Neural cell (in vitro differentiated cells): Measurements from ENCODE around the gene EVA1B. TPM values are rescaled to one million over a fixed set of nuclear protein-coding genes. Genes with fewer than 3 reads are reported as not detected.

Source experiments
- H2AFZ ChIP-seq: fragments of 200-600, 300-800 bp; sonication (generic), shearing (Covaris generic); 2 replicates; pipeline ENCODE4 v1.6.0; 2014; ENCODE audit warnings: low read depth, mild to moderate bottlenecking, antibody characterized with exemption, low read length, moderate library complexity
- H3F3A ChIP-seq: fragments of 200-600 bp; shearing (Covaris generic); 2 replicates; pipeline ENCODE4 v1.6.1; 2016; ENCODE audit warnings: mild to moderate bottlenecking, moderate library complexity, mixed read lengths, antibody characterized with exemption, low read length; ENCODE audit not compliant: insufficient read depth, poor library complexity, severe bottlenecking
- H3K27ac ChIP-seq: fragments of 200-600, 300-800 bp; sonication (generic), shearing (Covaris generic); 2 replicates; pipeline ENCODE4 v1.5.1; 2014; ENCODE audit warnings: mild to moderate bottlenecking, low read length, moderate library complexity
- H3K27me3 ChIP-seq: fragments of 300-800, 200-600 bp; sonication (generic), shearing (Covaris generic); 2 replicates; pipeline ENCODE4 v1.6.0; 2014; ENCODE audit warnings: mild to moderate bottlenecking, low read depth, low read length, moderate library complexity; ENCODE audit not compliant: insufficient read depth
- H3K36me3 ChIP-seq: fragments of 300-800, 200-600 bp; sonication (generic), shearing (Covaris generic); 2 replicates; pipeline ENCODE4 v1.5.1; 2014; ENCODE audit warnings: mild to moderate bottlenecking, antibody characterized with exemption, low read length, moderate library complexity; ENCODE audit not compliant: insufficient read depth
- H3K4me2 ChIP-seq: fragments of 300-800, 200-600 bp; sonication (generic), shearing (Covaris generic); 2 replicates; pipeline ENCODE4 v1.6.0; 2014; ENCODE audit warnings: mild to moderate bottlenecking, low read length
- H3K4me3 ChIP-seq: fragments of 300-800, 200-600 bp; sonication (generic), shearing (Covaris generic); 2 replicates; pipeline ENCODE4 v1.5.1; 2014; ENCODE audit warnings: mild to moderate bottlenecking, low read length, moderate library complexity
- H3K79me2 ChIP-seq: fragments of 200-600 bp; shearing (Covaris generic); replicated peaks from 2 replicates; pipeline ENCODE4 v1.6.0; 2014; ENCODE audit warnings: mild to moderate bottlenecking, low read length, moderate library complexity; ENCODE audit not compliant: insufficient read depth
- H3K9ac ChIP-seq: fragments of 300-800, 200-600 bp; sonication (generic), shearing (Covaris generic); 2 replicates; pipeline ENCODE4 v1.6.1; 2016; ENCODE audit warnings: mild to moderate bottlenecking, low read length, mixed read lengths
- H3K9me2 ChIP-seq: fragments of 200-600 bp; shearing (Covaris generic); 2 replicates; pipeline ENCODE4 v1.6.1; 2016; ENCODE audit warnings: mild to moderate bottlenecking, low read length, mixed read lengths; ENCODE audit not compliant: insufficient read depth
- H3K9me3 ChIP-seq: fragments of 200-600, 300-800 bp; sonication (generic), shearing (Covaris generic); 2 replicates; pipeline ENCODE4 v1.6.1; 2016; ENCODE audit warnings: mild to moderate bottlenecking, mixed run types, low read length, moderate library complexity, mixed read lengths
- H4K20me1 ChIP-seq: fragments of 200-600 bp; shearing (Covaris generic); 2 replicates; pipeline ENCODE4 v1.6.1; 2016; ENCODE audit warnings: mild to moderate bottlenecking, mixed run types; ENCODE audit not compliant: insufficient read depth
- EP300 ChIP-seq: fragments of 450-650 bp; conservative IDR thresholded peaks from 2 replicates; pipeline ENCODE4 v1.6.1; 2014; ENCODE audit warnings: antibody characterized with exemption, mild to moderate bottlenecking, moderate library complexity; ENCODE audit not compliant: poor library complexity, severe bottlenecking
- EZH2 ChIP-seq: fragments of 200-600, 300-800 bp; shearing (Covaris generic), sonication (generic); IDR thresholded peaks from 2 replicates; pipeline ENCODE4 v1.6.1; 2014; ENCODE audit warnings: antibody characterized with exemption, low read length, borderline replicate concordance, mild to moderate bottlenecking; ENCODE audit not compliant: insufficient read depth, poor library complexity, severe bottlenecking
- MXI1 ChIP-seq: fragments of 450-650 bp; conservative IDR thresholded peaks from 2 replicates; pipeline ENCODE4 v1.6.1; 2014; ENCODE audit warnings: antibody characterized with exemption, mild to moderate bottlenecking; ENCODE audit not compliant: poor library complexity, severe bottlenecking
- POLR2AphosphoS5 ChIP-seq: IDR thresholded peaks from 2 replicates; pipeline ENCODE4 v1.6.1; 2012
- RAD21 ChIP-seq: fragments of 450-650 bp; conservative IDR thresholded peaks from 2 replicates; pipeline ENCODE4 v1.6.1; 2014; ENCODE audit warnings: antibody characterized with exemption, mild to moderate bottlenecking, moderate library complexity
- REST ChIP-seq: IDR thresholded peaks from 2 replicates; pipeline ENCODE4 v1.6.1; 2012; ENCODE audit warnings: borderline replicate concordance
- SMC3 ChIP-seq: fragments of 450-650 bp; conservative IDR thresholded peaks from 2 replicates; pipeline ENCODE4 v1.6.1; 2014; ENCODE audit warnings: antibody characterized with exemption, mild to moderate bottlenecking, moderate library complexity; ENCODE audit not compliant: poor library complexity
- TAF1 ChIP-seq: IDR thresholded peaks from 2 replicates; pipeline ENCODE4 v1.6.1; 2012; ENCODE audit warnings: low read depth
- polyA plus RNA-seq: library from polyadenylated mRNA; depleted of rRNA; stranded (reverse); fragments of >200 nt; gene quantifications from 2 replicates; pipeline ENCODE4 v1.2.3, GENCODE V29; 2014
- TF ChIP-seq, protein P1 (sequence below): fragments of 450-650 bp; IDR thresholded peaks from 2 replicates; pipeline ENCODE4 v1.5.1; 2014; ENCODE audit warnings: antibody characterized with exemption, mild to moderate bottlenecking, moderate library complexity; ENCODE audit not compliant: poor library complexity, severe bottlenecking

Gene EVA1B
- polyA plus RNA-seq, 1 donor from 2014 or later = 0.25 TPM

GRCh38 chr1:36321119-36321951 lies 2.1 kb downstream of the EVA1B start:
- H3K9me2 ChIP-seq = no peaks in the 10 kb centered on the region
- H3K36me3 ChIP-seq = no peaks in the 10 kb centered on the region
- H4K20me1 ChIP-seq = no peaks in the 10 kb centered on the region
- no peak for TF ChIP-seq POLR2AphosphoS5
- TF ChIP-seq EZH2 = no peak
- TF ChIP-seq SMC3 = no peak
- no peak for TF ChIP-seq RAD21
- TF ChIP-seq, protein P1, sequence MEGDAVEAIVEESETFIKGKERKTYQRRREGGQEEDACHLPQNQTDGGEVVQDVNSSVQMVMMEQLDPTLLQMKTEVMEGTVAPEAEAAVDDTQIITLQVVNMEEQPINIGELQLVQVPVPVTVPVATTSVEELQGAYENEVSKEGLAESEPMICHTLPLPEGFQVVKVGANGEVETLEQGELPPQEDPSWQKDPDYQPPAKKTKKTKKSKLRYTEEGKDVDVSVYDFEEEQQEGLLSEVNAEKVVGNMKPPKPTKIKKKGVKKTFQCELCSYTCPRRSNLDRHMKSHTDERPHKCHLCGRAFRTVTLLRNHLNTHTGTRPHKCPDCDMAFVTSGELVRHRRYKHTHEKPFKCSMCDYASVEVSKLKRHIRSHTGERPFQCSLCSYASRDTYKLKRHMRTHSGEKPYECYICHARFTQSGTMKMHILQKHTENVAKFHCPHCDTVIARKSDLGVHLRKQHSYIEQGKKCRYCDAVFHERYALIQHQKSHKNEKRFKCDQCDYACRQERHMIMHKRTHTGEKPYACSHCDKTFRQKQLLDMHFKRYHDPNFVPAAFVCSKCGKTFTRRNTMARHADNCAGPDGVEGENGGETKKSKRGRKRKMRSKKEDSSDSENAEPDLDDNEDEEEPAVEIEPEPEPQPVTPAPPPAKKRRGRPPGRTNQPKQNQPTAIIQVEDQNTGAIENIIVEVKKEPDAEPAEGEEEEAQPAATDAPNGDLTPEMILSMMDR = no peak
- TF ChIP-seq REST = no peak
- no peak for TF ChIP-seq TAF1
- no peak for TF ChIP-seq MXI1
- no peak for TF ChIP-seq EP300
- no peak overlapping the region for H3K4me2 ChIP-seq
- H2AFZ ChIP-seq = no peak overlapping the region
- H3F3A ChIP-seq = no peaks in the 10 kb centered on the region
- no peak overlapping the region for H3K27ac ChIP-seq
- peaks cover 37% of the 10 kb centered on the region for H3K27me3 ChIP-seq
- H3K79me2 ChIP-seq = no peaks in the 10 kb centered on the region
- H3K9ac ChIP-seq = no peak overlapping the region
- no peaks in the 10 kb centered on the region for H3K9me3 ChIP-seq
- no peak overlapping the region for H3K4me3 ChIP-seq

GRCh38 chr1:36320767-36321118 lies 2.7 kb downstream of the EVA1B start:
- no peak overlapping the region for H3K4me2 ChIP-seq
- H4K20me1 ChIP-seq = no peaks in the 10 kb centered on the region
- no peak overlapping the region for H2AFZ ChIP-seq
- TF ChIP-seq RAD21 (no peak), TAF1 (no peak), REST (no peak), MXI1 (no peak), SMC3 (no peak), POLR2AphosphoS5 (no peak), EP300 (no peak), EZH2 (no peak)
- TF ChIP-seq, protein P1 = no peak
- no peaks in the 10 kb centered on the region for H3F3A ChIP-seq
- H3K9ac ChIP-seq = no peak overlapping the region
- H3K27me3 ChIP-seq = peaks cover 37% of the 10 kb centered on the region
- no peak overlapping the region for H3K27ac ChIP-seq
- H3K36me3 ChIP-seq = no peaks in the 10 kb centered on the region
- H3K9me2 ChIP-seq = no peaks in the 10 kb centered on the region
- no peaks in the 10 kb centered on the region for H3K79me2 ChIP-seq
- no peaks in the 10 kb centered on the region for H3K9me3 ChIP-seq
- no peak overlapping the region for H3K4me3 ChIP-seq
